ENCODE data around the gene TRMT1.

The TRMT1 gene

DNA sequence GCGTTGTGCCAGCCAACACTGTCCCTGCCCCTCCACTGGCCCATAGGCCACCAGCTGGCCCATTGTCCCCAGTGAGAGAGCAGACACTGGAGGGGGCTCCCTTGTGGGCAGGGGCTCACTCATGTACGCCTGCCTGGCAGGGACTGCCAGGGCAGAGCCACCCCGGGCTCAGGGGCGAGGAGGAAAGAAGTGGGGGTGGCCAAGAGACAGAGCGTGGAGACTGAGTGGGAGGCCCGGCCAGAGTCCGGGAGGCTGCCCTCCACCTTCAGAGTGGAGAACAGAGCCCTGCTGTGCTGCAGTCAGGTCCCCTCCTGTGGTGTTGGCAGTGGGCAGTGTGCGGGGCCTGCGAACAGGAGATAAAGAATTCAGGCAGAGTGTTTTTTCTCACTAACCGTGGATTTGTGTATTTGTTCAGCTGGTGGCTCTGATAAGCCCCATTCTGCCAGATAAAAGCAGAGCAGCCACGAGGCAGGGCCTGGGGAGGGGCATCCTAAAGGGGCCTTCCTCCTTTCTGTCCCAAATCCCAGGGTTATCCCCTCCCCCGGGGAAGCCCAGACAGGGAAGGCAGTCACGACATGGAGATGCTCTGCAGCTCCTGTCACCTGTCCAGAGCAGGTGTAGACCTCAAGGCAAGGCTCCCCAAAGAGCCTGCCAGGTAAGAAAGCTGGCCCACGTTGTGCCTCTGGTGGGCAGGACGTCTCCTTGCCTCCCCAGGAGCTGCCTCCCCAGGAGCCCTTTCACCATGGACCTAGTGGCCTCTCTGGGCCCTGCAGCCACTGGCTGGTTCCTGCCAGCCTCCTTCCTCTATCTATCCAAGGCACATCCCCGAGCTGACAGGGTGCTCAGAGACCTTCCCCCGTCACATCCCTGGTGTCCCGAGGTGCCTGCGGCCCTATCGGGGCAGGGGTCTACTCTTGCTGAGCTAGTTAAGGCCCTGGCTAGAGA, 46.9 kb downstream of the TRMT1 start:
- no peak for DNase-seq

DNA sequence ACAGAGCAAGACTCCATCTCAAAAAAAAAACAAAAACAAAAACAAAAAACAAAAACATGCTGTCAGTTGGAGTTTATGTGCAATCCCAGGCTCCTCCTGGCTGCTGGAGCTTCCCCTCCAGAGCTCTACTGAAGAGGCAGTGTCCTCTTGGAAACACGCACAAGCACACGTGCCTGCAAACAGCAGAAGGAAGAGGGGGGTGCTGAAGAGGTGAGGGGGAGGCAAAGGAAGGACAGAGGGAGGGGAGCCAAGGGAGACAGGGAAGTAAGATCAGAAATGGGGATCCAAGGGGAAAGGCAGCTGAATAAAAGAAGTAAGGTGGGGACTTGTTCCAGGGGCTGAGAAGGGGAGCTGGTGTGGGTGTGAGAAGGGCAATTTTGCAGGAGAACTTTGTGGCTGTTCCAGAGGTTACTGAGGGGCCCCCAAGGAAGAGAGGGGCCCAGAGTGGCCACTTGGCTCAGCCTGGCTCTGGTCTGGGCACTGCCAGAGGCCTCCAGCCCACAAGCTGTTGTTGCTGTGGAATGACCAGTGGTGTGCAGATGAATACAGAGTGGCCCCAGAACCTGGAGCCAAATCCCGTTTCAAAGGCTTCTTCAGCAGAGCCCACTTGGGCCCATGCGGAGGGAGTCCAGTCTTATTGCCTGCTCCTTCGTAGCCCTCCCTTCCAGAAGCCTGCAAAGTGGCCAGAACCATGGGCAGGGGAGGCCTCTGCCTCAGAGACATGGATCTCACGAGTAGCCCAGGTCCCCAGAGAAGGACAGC, 48.3 kb downstream of the TRMT1 start:
- DNase-seq, result no peak

DNA sequence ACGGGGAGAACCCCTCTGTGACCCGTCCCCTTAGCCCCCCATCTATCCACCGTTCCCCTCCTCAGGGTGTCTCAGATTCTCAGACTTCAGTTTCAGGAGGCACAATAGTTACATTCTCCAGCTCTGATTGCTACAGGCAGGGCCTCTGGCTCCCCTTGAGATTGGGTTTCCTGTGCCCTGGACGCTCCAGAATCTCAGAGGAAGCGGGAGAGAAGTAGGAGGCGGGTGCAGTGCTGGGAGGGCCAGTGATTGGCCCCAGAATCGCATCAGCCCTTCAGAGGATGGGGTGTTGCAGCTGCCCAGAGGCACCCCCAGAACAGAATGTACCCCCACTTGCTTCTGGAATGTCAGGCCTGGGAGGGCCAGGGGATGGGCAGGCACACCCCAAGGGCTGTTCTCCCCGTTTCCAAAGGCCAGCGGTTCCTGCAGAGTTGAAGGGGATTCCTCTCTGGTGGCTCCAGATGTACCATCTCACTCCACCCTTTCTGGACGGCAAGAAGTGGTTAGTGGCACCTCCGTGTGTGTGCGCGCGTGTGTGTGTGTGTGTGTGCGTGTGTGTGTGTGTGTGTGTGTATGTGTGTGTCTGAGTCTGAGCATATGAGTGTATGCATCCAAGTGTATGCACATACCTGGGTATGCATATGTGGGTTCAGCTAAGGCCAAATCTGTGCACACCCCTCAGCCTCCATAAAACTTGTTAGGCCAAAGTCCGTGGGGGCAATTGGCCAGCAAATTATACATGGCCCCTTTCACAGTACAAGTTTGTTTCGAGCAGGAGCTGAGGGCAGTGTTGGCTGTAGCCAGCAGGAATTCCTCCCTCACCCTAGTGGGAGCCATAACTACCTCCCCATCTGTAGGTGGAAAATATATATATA, 49.4 kb downstream of the TRMT1 start:
- no peak for DNase-seq

DNA sequence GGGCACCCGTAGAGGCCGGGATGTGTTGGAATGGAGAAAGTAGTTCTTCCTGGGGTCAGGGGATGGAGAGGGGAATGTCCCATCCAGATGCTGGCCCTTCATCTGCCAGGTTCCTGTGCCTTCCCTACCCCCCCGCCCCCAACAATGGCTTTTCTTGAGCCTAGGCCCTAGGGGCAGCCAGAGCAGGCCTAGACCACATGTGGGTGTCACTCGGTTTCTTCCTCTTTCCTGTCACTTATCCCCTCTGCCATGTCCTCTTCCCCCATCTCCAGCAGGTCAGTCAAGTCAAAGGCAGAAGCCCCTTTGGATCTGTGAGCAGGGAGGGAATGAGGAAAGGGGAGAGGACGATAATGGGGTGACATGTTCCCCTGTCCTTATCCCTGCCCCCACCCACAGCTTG, 50.3 kb downstream of the TRMT1 start:
- DNase-seq, result no peak

DNA sequence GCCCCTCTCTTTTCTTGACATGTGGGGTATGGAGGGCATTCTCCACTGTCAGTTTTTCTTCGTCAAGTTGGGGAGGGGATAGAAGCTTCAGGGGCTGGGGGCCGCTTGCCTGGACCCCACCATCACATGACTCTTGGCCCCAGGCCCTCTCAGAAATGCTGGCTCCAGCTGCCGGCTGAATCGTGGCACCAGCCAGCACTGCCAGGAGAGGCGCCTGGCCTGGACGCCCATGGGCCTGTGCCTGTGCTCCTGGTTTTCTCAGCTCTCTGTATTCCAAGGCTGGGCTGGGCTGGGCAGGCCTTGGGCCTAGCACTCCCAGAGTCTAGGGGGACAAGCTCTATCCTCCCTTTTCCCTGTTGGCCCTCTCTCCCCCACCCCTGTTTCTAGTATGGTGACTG, 52.4 kb downstream of the TRMT1 start:
- DNase-seq, result no peak

DNA sequence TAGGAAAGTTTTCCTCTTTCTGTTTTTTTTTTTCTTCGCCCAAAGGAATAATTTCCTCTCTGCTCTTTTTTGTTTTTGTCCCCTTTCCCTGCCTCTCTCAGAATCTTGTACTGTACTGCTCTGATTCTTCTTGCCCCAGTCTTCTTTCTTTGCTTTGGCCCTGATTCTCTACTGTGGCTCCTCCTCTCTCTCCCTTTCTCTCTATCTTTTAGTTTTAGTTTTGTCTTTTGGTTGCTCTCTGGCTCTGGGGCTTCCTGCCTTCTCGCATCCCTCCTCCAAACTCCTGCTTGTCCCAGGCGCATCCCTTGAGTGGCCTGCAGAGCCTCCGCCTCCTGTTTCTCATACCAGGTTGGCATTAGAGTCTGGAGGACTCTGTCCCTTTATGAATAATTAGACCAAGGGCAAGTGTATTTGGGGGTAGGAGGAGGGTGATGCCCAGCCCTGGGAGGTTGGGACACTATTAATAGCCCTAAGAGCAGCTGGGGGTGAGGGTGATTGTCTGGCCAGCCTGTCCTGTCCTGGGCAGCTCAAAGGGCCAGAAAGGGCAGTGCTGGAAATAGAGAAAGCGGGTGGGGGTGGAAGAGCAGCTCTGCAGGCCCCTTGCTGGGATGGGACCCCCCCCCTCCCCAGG, 53.0 kb downstream of the TRMT1 start:
- no peak for DNase-seq

DNA sequence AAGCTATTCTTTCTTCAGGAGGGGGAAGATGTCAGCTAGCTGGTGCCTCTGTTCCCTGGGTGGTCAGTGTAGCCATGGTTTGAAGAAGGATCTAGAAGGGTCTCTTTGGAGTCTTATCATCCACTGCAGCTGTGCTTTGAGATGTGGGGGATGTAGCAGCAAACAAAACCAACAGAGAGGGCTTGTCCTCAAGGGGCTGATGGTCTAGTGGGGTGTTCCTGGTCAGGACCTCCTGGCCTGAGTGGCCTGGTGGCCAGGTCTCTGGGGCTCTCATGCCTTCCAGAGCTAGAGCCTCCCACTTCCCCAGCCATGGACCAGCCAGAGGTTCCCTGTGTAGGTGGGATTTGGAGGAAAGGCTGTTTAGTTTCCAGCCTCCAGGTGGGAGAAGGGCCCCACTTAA, 54.2 kb downstream of the TRMT1 start:
- DNase-seq, result no peak

DNA sequence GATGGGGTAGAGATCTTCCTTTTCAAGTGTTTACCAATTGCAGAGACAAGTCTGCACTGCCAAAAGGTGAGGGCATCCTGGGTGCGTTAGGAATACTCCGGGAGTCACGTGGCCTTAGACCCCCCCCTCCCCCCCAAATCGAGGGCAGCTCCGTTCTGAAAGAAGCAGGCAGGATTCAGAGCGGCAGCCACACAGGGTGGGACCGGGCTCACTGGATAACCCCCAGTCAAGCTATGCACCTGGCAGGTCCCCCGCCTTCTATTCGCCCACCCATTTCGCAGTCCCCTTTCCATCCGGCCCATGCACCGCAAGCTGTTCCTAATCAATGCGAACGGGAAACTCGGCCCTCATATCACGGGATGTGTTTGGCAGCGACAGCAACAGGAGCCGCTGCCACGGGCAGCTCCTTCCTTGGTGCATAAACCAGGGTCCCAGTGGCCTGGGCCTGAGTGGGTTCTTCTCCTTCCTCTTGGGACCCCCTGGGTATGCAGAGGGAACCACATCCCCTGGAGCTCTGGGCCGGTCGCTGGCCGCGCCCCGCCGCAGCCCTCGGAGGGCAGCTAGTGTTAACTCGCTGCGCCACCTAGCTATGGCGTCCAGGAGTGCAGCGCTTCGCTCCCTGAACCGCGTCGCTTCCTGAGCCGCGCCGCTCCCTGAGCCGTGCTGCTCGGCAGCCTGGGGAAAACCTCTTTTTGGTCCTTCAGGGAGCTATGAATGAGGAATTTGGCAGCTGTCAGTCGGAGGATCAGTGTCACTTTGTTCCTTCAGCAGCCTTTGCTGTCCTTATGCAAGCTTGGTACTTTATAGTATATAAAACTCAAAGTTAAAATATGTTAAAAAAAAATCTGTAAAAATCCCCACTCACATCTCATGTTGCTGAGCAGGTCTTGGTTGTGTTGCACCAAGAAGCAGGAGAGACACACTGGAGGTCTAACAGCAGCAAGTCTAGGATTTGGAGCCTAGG, 55.3 kb downstream of the TRMT1 start:
- peak; percentile 41 to 72 (median 63) for DNase-seq

DNA sequence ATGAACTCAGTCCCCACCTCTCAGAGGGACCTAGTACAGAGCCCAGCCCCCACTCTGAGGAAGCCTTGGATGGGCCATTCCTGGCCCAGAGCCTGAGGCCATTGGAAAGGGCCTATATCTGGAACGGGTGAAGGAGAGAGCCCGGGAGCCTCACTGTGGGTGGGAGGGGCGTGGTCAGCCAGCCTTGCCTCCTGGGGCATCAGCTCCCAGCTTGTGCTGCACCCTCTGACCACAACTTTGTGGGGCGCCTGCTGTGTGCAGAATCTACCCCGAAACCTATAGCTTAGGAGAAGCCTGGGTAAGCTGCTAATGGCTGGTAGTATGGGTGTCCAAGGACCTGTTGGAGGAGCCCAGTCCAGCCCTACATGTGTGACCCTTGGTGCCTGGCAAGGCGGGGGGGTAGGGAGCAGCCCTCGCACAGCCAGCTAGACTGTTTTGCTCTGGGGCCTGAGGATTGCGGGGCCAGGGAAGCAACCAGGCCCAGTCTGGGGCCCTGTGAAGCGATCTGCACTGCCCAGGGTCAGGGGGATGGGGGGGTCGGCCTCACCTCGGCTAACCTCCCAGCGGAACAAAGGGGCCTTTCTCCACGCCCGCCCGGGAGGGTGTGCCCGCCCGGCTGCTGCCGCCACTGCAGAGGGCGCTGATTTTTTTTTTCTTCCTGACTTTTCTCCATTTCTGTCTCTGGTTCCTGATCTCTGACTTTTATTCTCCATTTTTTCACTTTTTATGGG, 56.1 kb downstream of the TRMT1 start:
- DNase-seq, result no peak

DNA sequence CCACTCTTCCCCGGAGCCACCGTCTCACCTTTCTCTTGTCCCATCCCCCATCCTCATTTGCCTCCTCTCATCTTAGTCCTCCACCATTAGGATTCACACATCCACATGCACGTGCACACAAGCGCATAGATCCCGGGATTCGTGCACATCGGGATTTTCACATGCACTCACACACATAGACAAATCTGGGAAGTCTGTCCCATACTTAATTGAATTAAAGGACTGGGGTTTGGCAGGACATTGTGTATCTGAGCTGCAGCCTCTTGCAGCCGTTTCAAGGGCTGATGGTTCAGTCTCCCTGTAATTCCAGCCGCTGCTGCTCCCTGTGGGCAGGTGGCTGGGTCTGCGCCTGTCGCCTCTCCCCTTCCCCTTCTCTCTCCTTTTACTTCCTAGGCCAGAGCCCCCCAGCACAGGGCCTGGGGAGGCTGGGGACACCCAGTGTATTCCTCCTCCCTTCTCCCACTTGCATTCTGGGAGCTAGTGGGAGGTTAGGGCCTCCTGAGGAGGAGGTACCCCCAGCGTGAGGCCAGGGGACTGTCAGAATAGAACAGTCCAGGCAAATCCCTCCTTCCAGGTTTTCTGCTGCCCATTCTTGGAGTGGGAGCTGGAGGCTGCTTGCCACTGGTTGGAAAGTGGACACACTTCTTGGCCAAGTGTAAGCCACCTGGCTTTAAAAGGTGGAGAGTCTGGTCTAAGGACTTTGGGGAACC, 57.4 kb downstream of the TRMT1 start:
- no peak for DNase-seq

DNA sequence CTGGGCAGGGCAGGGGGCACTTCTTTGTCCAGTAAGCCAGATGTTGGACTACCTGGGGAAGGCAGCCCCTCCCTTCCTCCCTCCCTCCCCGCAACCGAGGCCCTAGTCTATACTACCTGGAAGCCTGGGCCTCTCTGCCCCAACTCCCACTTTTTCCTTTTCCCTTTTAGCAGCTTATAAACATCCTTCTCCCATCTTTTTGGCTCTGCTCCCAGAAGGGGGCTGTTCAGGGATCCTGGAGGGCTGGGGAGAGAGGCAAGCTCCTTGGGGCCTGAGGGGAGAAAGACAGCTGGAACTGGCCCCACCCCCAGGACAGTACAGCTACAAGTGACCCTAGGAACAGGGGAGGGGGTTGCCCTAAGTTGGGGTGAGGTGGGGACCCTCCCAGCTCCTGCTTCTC, 58.8 kb downstream of the TRMT1 start:
- no peak for DNase-seq

DNA sequence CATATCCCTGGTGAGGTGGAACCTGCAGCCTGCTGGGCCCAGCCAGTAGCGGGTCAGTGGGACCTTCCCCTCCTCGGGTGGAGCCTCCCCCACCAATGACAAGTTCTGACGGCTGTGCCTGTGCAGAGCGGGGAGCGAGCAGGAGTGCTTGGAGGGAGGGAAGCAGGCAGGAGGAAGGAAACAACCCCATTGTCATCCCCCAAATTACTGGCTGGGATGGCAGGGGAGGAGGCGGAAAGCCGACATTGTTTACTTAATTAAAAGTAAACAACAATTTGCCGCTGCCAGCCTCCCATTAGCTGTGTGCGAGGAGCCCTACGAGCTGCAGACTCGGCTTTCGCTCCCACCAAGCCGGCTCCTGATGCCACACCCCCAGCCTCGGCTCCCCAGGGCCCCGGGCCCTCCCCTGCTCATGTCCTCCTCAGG, 59.4 kb downstream of the TRMT1 start:
- no peak for DNase-seq

DNA sequence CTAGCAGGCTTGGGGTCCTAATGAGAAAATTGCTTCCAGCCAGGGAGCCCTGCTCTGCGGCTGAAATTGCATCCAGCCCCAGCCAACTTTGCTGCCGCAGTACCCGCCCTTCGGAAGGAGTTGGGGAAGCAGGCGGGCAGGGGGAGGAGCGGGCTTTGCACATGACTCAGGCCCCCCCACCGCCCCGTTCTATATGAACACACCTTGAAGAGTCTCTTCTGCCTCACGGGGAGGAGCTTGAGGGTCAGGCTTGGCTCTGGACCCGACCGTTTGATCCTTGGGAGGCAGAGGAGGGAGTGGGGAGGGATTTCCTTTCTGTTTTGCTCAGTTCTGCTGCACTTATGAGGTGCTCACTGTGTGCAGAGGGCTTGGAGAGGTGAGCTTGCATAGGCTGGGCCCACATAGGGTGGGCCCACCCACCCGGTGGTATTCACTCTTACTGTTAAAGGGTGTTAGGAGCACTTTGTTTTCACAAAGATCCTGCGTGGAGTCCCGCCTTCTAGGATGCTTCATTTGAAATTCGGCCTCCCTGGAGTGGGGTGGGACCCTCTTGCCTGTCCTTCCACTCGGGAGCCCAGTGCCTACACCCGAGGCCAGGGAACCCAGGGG, 60.4 kb downstream of the TRMT1 start:
- no peak for DNase-seq

DNA sequence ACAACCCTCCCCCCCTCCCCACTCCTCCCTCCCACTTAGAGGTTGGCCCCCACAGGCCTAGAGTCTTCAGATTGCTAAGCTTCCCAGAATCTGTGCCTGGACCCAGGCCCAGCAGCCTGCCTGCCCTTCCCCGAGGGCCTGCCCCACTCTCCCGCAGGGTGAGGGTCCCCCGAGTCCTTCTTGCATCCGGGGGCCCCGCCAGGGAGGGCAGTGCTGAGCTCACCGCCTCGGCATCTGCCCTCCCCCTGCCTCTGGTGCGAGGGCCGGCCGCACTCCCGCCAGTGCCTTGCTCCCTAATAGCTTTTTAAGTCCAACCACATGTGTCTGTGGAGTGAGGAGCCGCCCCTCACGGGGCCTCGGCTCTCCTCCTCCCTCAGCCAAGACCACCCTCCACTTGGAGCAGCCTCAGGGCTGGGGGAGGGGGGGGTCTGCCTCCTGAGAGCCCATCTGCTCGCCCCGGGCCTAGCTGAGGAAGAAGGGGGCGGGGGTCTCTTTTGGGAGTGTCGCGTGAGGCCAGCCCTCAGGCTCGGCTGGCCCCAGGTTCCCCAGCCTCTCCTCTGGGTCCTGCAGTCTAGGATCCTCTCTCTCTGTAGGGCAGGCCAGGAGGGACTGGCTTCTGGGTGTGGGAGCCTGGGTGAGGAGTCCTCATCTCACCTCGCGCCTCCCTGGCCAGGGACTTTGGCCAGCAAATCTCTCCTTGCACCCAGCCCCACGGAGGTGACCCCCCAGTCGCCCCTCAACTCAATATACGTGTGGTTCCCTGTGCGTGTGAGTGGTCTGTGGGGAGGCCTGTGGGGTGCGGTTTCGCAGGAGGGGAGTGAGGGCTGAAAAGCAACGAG, 61.1 kb downstream of the TRMT1 start:
- DNase-seq, result no peak
